HEK293 (cell line): Measurements from ENCODE around the gene TAF8.

Experiments
- CTCF ChIA-PET: fragments of 350-600 bp; formaldehyde crosslinking; extraction: SDS; loops from one replicate; lab custom pipeline; 2021; ENCODE audit warnings: antibody characterized with exemption; lab: Yijun Ruan, JAX
- POLR2A ChIA-PET: fragments of 300-600 bp; formaldehyde crosslinking; extraction: SDS; loops from one replicate; lab custom pipeline; 2020; ENCODE audit warnings: antibody characterized with exemption, inconsistent platforms; lab: Yijun Ruan, JAX
- H3K27ac ChIP-seq: fragments of 200-500 bp; sonication (Bioruptor generic); 2 replicates; pipeline ENCODE4 v1.5.1; 2014; ENCODE audit warnings: low read depth, low read length, control low read depth, inconsistent platforms; ENCODE audit errors: extremely low read depth
- H3K36me3 ChIP-seq, 2 experiments: fragments of 200-500 bp in 1 of 2; sonication (Bioruptor generic) in 1 of 2; 1 replicate in 1 of 2; 2 replicates in 1 of 2; pipeline ENCODE4 v1.5.1; 2014 to 2017; ENCODE audit warnings: inconsistent platforms in 2 of 2, low read length in 2 of 2; ENCODE audit not compliant: control insufficient read depth in 2 of 2, insufficient read depth in 1 of 2
- H3K4me1 ChIP-seq: fragments of 200-500 bp; sonication (Bioruptor generic); 2 replicates; pipeline ENCODE4 v1.5.1; 2014; ENCODE audit warnings: mild to moderate bottlenecking, low read length, inconsistent platforms; ENCODE audit not compliant: control insufficient read depth, insufficient read depth
- H3K4me3 ChIP-seq: 2 replicates; pipeline ENCODE4 v1.5.1; 2011; ENCODE audit warnings: low read depth, mild to moderate bottlenecking, control low read depth, low read length, moderate library complexity
- H3K9me3 ChIP-seq: fragments of 200-500 bp; sonication (Bioruptor generic); 2 replicates; pipeline ENCODE4 v1.5.1; 2014; ENCODE audit warnings: low read depth, low read length, inconsistent platforms; ENCODE audit not compliant: control insufficient read depth, insufficient read depth
- EGR2 ChIP-seq: fragments of 450-650 bp; formaldehyde crosslinking; IDR thresholded peaks from 2 replicates; pipeline ENCODE4 v1.5.1; 2016; ENCODE audit warnings: low read depth, missing biosample characterization, missing genetic modification characterization
- REPIN1 ChIP-seq: fragments of 450-650 bp; formaldehyde crosslinking; IDR thresholded peaks from 2 replicates; pipeline ENCODE4 v1.5.1; 2017; ENCODE audit warnings: missing biosample characterization, missing genetic modification characterization, low read depth
- SALL2 ChIP-seq: fragments of 450-650 bp; formaldehyde crosslinking; IDR thresholded peaks from 2 replicates; pipeline ENCODE4 v1.5.0; 2017; ENCODE audit warnings: missing biosample characterization, mild to moderate bottlenecking, missing genetic modification characterization, borderline replicate concordance
- ZBTB21 ChIP-seq: fragments of 450-650 bp; formaldehyde crosslinking; IDR thresholded peaks from 2 replicates; pipeline ENCODE4 v1.5.1; 2017; ENCODE audit warnings: missing biosample characterization, missing genetic modification characterization
- ZBTB7A ChIP-seq: fragments of 450-650 bp; formaldehyde crosslinking; IDR thresholded peaks from 2 replicates; pipeline ENCODE4 v1.5.1; 2016; ENCODE audit warnings: low read depth, missing biosample characterization, missing genetic modification characterization
- ZFHX2 ChIP-seq: fragments of 450-650 bp; formaldehyde crosslinking; conservative IDR thresholded peaks from 2 replicates; pipeline ENCODE4 v1.5.1; 2016; ENCODE audit warnings: missing biosample characterization, missing genetic modification characterization
- ZFP41 ChIP-seq: fragments of 450-650 bp; formaldehyde crosslinking; IDR thresholded peaks from 2 replicates; pipeline ENCODE4 v1.5.1; 2016; ENCODE audit warnings: missing biosample characterization, missing genetic modification characterization, borderline replicate concordance
- ZIC2 ChIP-seq: fragments of 450-650 bp; formaldehyde crosslinking; IDR thresholded peaks from 2 replicates; pipeline ENCODE4 v1.5.1; 2016; ENCODE audit warnings: missing biosample characterization, missing genetic modification characterization
- ZNF140 ChIP-seq: fragments of 450-650 bp; formaldehyde crosslinking; IDR thresholded peaks from 2 replicates; pipeline ENCODE4 v1.5.1; 2016; ENCODE audit warnings: missing biosample characterization, missing genetic modification characterization
- ZNF155 ChIP-seq: fragments of 450-650 bp; formaldehyde crosslinking; IDR thresholded peaks from 2 replicates; pipeline ENCODE4 v1.5.1; 2016; ENCODE audit warnings: missing biosample characterization, missing genetic modification characterization
- ZNF211 ChIP-seq: fragments of 450-650 bp; formaldehyde crosslinking; IDR thresholded peaks from 2 replicates; pipeline ENCODE4 v1.5.1; 2016; ENCODE audit warnings: low read depth, missing biosample characterization, missing genetic modification characterization
- ZNF239 ChIP-seq: fragments of 450-650 bp; formaldehyde crosslinking; IDR thresholded peaks from 2 replicates; pipeline ENCODE4 v1.5.1; 2016; ENCODE audit warnings: missing biosample characterization, missing genetic modification characterization
- ZNF24 ChIP-seq: fragments of 450-650 bp; formaldehyde crosslinking; IDR thresholded peaks from 2 replicates; pipeline ENCODE4 v1.5.1; 2016; ENCODE audit warnings: missing biosample characterization, missing genetic modification characterization
- ZNF366 ChIP-seq: fragments of 450-650 bp; formaldehyde crosslinking; conservative IDR thresholded peaks from 2 replicates; pipeline ENCODE4 v1.5.1; 2016; ENCODE audit warnings: missing biosample characterization, missing genetic modification characterization
- ZNF426 ChIP-seq: fragments of 450-650 bp; formaldehyde crosslinking; IDR thresholded peaks from 2 replicates; pipeline ENCODE4 v1.5.1; 2017; ENCODE audit warnings: missing biosample characterization, missing genetic modification characterization, mild to moderate bottlenecking, inconsistent platforms, moderate library complexity
- ZNF433 ChIP-seq: fragments of 450-650 bp; formaldehyde crosslinking; IDR thresholded peaks from 2 replicates; pipeline ENCODE4 v1.5.1; 2016; ENCODE audit warnings: missing biosample characterization, missing genetic modification characterization, low read depth
- ZNF48 ChIP-seq: fragments of 450-650 bp; formaldehyde crosslinking; IDR thresholded peaks from 2 replicates; pipeline ENCODE4 v1.5.1; 2016; ENCODE audit warnings: missing biosample characterization, missing genetic modification characterization
- ZNF529 ChIP-seq: fragments of 450-650 bp; formaldehyde crosslinking; IDR thresholded peaks from 2 replicates; pipeline ENCODE4 v1.5.1; 2017; ENCODE audit warnings: missing genetic modification characterization, missing biosample characterization; ENCODE audit not compliant: insufficient replicate concordance
- ZNF555 ChIP-seq: fragments of 450-650 bp; formaldehyde crosslinking; conservative IDR thresholded peaks from 2 replicates; pipeline ENCODE4 v1.5.1; 2017; ENCODE audit warnings: missing biosample characterization, mild to moderate bottlenecking, missing genetic modification characterization, inconsistent platforms
- ZNF623 ChIP-seq: fragments of 450-650 bp; formaldehyde crosslinking; IDR thresholded peaks from 2 replicates; pipeline ENCODE4 v1.5.1; 2016; ENCODE audit warnings: missing biosample characterization, missing genetic modification characterization
- ZNF629 ChIP-seq: fragments of 450-650 bp; formaldehyde crosslinking; IDR thresholded peaks from 2 replicates; pipeline ENCODE4 v1.5.1; 2017; ENCODE audit warnings: missing biosample characterization, missing genetic modification characterization
- ZNF639 ChIP-seq: fragments of 450-650 bp; formaldehyde crosslinking; IDR thresholded peaks from 2 replicates; pipeline ENCODE4 v1.5.1; 2016; ENCODE audit warnings: missing biosample characterization, missing genetic modification characterization
- ZNF776 ChIP-seq: fragments of 450-650 bp; formaldehyde crosslinking; IDR thresholded peaks from 2 replicates; pipeline ENCODE4 v1.5.0; 2017; ENCODE audit warnings: missing biosample characterization, missing genetic modification characterization, borderline replicate concordance
- ZSCAN30 ChIP-seq: fragments of 450-650 bp; IDR thresholded peaks from 2 replicates; pipeline ENCODE4 v1.5.1; 2018; ENCODE audit warnings: missing biosample characterization, mild to moderate bottlenecking, missing genetic modification characterization, moderate library complexity
- ZXDB ChIP-seq: fragments of 450-650 bp; formaldehyde crosslinking; IDR thresholded peaks from 2 replicates; pipeline ENCODE4 v1.5.1; 2016; ENCODE audit warnings: missing biosample characterization, missing genetic modification characterization
- TF ChIP-seq, protein P1 (sequence below): fragments of 450-650 bp; formaldehyde crosslinking; IDR thresholded peaks from 2 replicates; pipeline ENCODE4 v1.5.1; 2016; ENCODE audit warnings: missing biosample characterization, missing genetic modification characterization
- TF ChIP-seq, protein P2 (sequence below): fragments of 450-650 bp; formaldehyde crosslinking; IDR thresholded peaks from 2 replicates; pipeline ENCODE4 v1.5.1; 2017; ENCODE audit warnings: missing biosample characterization, missing genetic modification characterization

Gene TAF8

GRCh38 chr6:42053601-42054000 is 3.3 kb downstream of the TAF8 start:
- H3K36me3 ChIP-seq: peaks cover 64 to 66% of the 10 kb centered on the region in 2 experiments
- H3K4me3 ChIP-seq: no peak overlapping the region
- TF ChIP-seq ZSCAN30: no peak
- TF ChIP-seq ZFHX2 (tag by site-specific recombination): no peak
- TF ChIP-seq ZNF629: no peak
- no peak for TF ChIP-seq ZXDB (tag by site-specific recombination)
- TF ChIP-seq ZNF433: no peak
- no peak for TF ChIP-seq ZNF623
- no peak for TF ChIP-seq ZNF555 (tag by site-specific recombination)
- no peak for TF ChIP-seq REPIN1 (tag by site-specific recombination)
- no peak for TF ChIP-seq ZNF426 (tag by site-specific recombination)
- TF ChIP-seq SALL2 (tag by site-specific recombination): no peak
- TF ChIP-seq ZNF155 (tag by site-specific recombination): no peak
- TF ChIP-seq ZNF239 (tag by site-specific recombination): no peak
- TF ChIP-seq ZBTB21 (tag by site-specific recombination): no peak
- TF ChIP-seq ZFP41 (tag by site-specific recombination): no peak
- no peak for TF ChIP-seq ZNF639 (tag by site-specific recombination)
- no peak for TF ChIP-seq ZBTB7A (tag by site-specific recombination)
- POLR2A ChIA-PET: interaction anchor here (0.6 kb wide), 1 partner anchor 741 kb away, joined by 4 read pairs; no protein-coding TSS in a partner anchor
- H3K27ac ChIP-seq: no peak overlapping the region
- no peaks in the 10 kb centered on the region for H3K9me3 ChIP-seq
- CTCF ChIA-PET: interaction anchor here (0.7 to 4.6 kb wide), 3 partner anchors 10 to 161 kb away, joined by 3 to 16 read pairs (median 3); no protein-coding TSS in a partner anchor
- peaks cover 3% of the 10 kb centered on the region; the same call in 1 of the 2 replicates for H3K4me1 ChIP-seq

GRCh38 chr6:42059743-42060142 is 9.4 kb downstream of the TAF8 start:
- TF ChIP-seq ZNF366 (tag by site-specific recombination) (no peak), ZNF211 (tag by site-specific recombination) (no peak), ZNF140 (tag by site-specific recombination) (no peak), ZNF555 (tag by site-specific recombination) (no peak), ZNF529 (no peak), ZIC2 (tag by site-specific recombination) (no peak), ZNF24 (tag by site-specific recombination) (no peak), ZNF48 (no peak), EGR2 (tag by site-specific recombination) (no peak), ZNF776 (tag by site-specific recombination) (no peak)
- TF ChIP-seq, protein P1, sequence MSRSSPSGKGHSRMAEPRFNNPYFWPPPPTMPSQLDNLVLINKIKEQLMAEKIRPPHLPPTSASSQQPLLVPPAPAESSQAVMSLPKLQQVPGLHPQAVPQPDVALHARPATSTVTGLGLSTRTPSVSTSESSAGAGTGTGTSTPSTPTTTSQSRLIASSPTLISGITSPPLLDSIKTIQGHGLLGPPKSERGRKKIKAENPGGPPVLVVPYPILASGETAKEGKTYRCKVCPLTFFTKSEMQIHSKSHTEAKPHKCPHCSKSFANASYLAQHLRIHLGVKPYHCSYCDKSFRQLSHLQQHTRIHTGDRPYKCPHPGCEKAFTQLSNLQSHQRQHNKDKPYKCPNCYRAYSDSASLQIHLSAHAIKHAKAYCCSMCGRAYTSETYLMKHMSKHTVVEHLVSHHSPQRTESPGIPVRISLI (tag by site-specific recombination): no peak
- TF ChIP-seq, protein P2, sequence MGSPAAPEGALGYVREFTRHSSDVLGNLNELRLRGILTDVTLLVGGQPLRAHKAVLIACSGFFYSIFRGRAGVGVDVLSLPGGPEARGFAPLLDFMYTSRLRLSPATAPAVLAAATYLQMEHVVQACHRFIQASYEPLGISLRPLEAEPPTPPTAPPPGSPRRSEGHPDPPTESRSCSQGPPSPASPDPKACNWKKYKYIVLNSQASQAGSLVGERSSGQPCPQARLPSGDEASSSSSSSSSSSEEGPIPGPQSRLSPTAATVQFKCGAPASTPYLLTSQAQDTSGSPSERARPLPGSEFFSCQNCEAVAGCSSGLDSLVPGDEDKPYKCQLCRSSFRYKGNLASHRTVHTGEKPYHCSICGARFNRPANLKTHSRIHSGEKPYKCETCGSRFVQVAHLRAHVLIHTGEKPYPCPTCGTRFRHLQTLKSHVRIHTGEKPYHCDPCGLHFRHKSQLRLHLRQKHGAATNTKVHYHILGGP (tag by site-specific recombination): no peak
- POLR2A ChIA-PET: interaction anchor here (2.0 kb wide), 1 partner anchor 10 kb away, joined by 10 read pairs; the partner anchor contains the start of gene TAF8
- H3K4me1 ChIP-seq: no peaks in the 10 kb centered on the region
- peaks cover 64 to 86% of the 10 kb centered on the region in 2 experiments for H3K36me3 ChIP-seq
- CTCF ChIA-PET: interaction anchor here (1.0 kb wide), 1 partner anchor 15 kb away, joined by 4 read pairs; no protein-coding TSS in a partner anchor
- H3K4me3 ChIP-seq: no peak overlapping the region
- H3K9me3 ChIP-seq: no peaks in the 10 kb centered on the region
- no peak overlapping the region for H3K27ac ChIP-seq
